Type B pancreatic cell (in vitro differentiated cells): ENCODE data around the gene LRRTM2. TPM values are rescaled to one million over a fixed set of nuclear protein-coding genes. Genes with fewer than 3 reads are reported as not detected.

Experiments used
- DNase-seq: peaks from one replicate; pipeline ENCODE4 v3.0.0; 2021; ENCODE audit warnings: mixed read lengths; ENCODE audit not compliant: unreplicated experiment; ENCODE audit errors: extremely low spot score
- H3K27ac Mint-ChIP-seq: 2 replicates; pipeline ENCODE4 v1.8.0; 2021; ENCODE audit warnings: mild to moderate bottlenecking, mixed read lengths
- H3K27me3 Mint-ChIP-seq: 2 replicates; pipeline ENCODE4 v1.8.0; 2021; ENCODE audit warnings: mixed read lengths
- H3K36me3 Mint-ChIP-seq: 2 replicates; pipeline ENCODE4 v1.8.0; 2021; ENCODE audit warnings: mixed read lengths
- H3K4me1 Mint-ChIP-seq: one replicate; pipeline ENCODE4 v1.8.0; 2021; ENCODE audit warnings: mixed read lengths; ENCODE audit not compliant: unreplicated experiment
- H3K4me3 Mint-ChIP-seq: 2 replicates; pipeline ENCODE4 v1.8.0; 2021; ENCODE audit warnings: mild to moderate bottlenecking, mixed read lengths
- H3K9me3 Mint-ChIP-seq: 2 replicates; pipeline ENCODE4 v1.8.0; 2021; ENCODE audit warnings: mixed read lengths
- CTCF ChIP-seq: fragments of 200-600 bp; sonication (generic); conservative IDR thresholded peaks from 2 replicates; pipeline ENCODE4 v1.5.0; 2021; ENCODE audit warnings: antibody characterized with exemption, mild to moderate bottlenecking
- total RNA-seq: library from RNA; stranded (reverse); gene quantifications from 2 replicates; pipeline ENCODE4 v1.2.1, GENCODE V29; 2021; ENCODE audit warnings: low replicate concordance

Gene LRRTM2
- total RNA-seq, 1 donor from 2014 or later, result 4.6 TPM

- H3K36me3 Mint-ChIP-seq, result peaks cover 18% of the 10 kb centered on the region
- no peak for TF ChIP-seq CTCF
- H3K4me1 Mint-ChIP-seq, result peaks cover 55% of the 10 kb centered on the region
- H3K27me3 Mint-ChIP-seq, result no peaks in the 10 kb centered on the region
- H3K4me3 Mint-ChIP-seq, result no peak overlapping the region
- DNase-seq, result no peak
- H3K9me3 Mint-ChIP-seq, result no peaks in the 10 kb centered on the region
- peak overlapping the region; percentile 70 for H3K27ac Mint-ChIP-seq
Observed at GRCh38 chr5:138849439-138849838, 25.7 kb downstream of the LRRTM2 start.

- Mint-ChIP-seq H3K27ac (peak overlapping the region; percentile 90), H3K4me1 (peaks cover 55% of the 10 kb centered on the region), H3K4me3 (peak overlapping the region; percentile 66), H3K27me3 (no peaks in the 10 kb centered on the region), H3K9me3 (no peaks in the 10 kb centered on the region), H3K36me3 (peaks cover 26% of the 10 kb centered on the region)
- DNase-seq, result no peak
- TF ChIP-seq CTCF, result no peak
Observed at GRCh38 chr5:138844812-138845513, 30.2 kb downstream of the LRRTM2 start.

- H3K27ac Mint-ChIP-seq, result peak overlapping the region; percentile 90
- peaks cover 57% of the 10 kb centered on the region for H3K4me1 Mint-ChIP-seq
- peaks cover 34% of the 10 kb centered on the region for H3K36me3 Mint-ChIP-seq
- no peak for DNase-seq
- H3K27me3 Mint-ChIP-seq, result no peaks in the 10 kb centered on the region
- no peak overlapping the region for H3K4me3 Mint-ChIP-seq
- H3K9me3 Mint-ChIP-seq, result no peaks in the 10 kb centered on the region
- TF ChIP-seq CTCF, result no peak
Observed at GRCh38 chr5:138844125-138844461, 31.0 kb downstream of the LRRTM2 start.

GRCh38 chr5:138843316-138844124, 31.6 kb downstream of the LRRTM2 start:
- Mint-ChIP-seq H3K9me3 (no peaks in the 10 kb centered on the region), H3K4me3 (peak overlapping the region; percentile 21), H3K4me1 (peaks cover 55% of the 10 kb centered on the region), H3K36me3 (peaks cover 34% of the 10 kb centered on the region), H3K27ac (peak overlapping the region; percentile 61), H3K27me3 (no peaks in the 10 kb centered on the region)
- no peak for DNase-seq
- TF ChIP-seq CTCF, result no peak

GRCh38 chr5:138841531-138841930, 33.6 kb downstream of the LRRTM2 start:
- Mint-ChIP-seq H3K9me3 (no peaks in the 10 kb centered on the region), H3K4me1 (peaks cover 43% of the 10 kb centered on the region), H3K4me3 (no peak overlapping the region), H3K36me3 (peaks cover 34% of the 10 kb centered on the region), H3K27ac (peak overlapping the region; percentile 53), H3K27me3 (no peaks in the 10 kb centered on the region)
- DNase-seq, result no peak
- TF ChIP-seq CTCF, result no peak
